Choroid plexus epithelial cell (primary cell): ENCODE measurements around the gene MIEN1.
"Not testable (repeated sequence)": the region's sequence is repeated elsewhere in the genome, so short reads cannot be mapped to it uniquely, and the experiment has no call there.

Experiments used
- DNase-seq: peaks from one replicate; pipeline ENCODE4 v3.0.0-alpha.2; 2010; ENCODE audit warnings: low read depth
- H3K4me3 ChIP-seq: 2 replicates; pipeline ENCODE4 v1.5.1; 2011; ENCODE audit warnings: low read depth, mild to moderate bottlenecking, control low read depth, low read length, moderate library complexity
- CTCF ChIP-seq: conservative IDR thresholded peaks from 2 replicates; pipeline ENCODE4 v1.5.1; 2011; ENCODE audit warnings: low read depth, mild to moderate bottlenecking, control low read depth, inconsistent platforms, low read length, moderate library complexity

MIEN1 gene

DNA sequence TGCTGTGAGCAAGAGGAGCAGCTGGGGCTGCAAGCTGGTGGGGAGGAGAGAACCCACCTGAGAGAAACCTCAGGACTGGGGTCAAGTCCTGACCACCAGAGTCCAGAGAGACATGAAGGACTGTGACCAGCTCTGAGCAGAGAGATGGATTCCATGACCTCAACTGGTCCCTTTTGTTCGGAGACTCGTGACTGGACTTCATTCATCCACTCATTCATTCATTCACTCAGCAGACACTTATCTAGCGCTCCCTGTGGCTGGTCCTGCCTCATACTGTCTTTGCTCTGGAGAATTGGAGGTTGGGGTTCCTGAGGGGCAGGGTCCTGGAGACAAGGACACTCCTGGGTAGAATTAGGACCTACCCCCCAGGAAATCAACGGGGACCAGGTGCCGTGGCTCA is 26.4 kb downstream of the MIEN1 start:
- TF ChIP-seq CTCF: no peak
- no peak for DNase-seq
- no peak overlapping the region for H3K4me3 ChIP-seq

GRCh38 chr17:39702901-39703893 is 27.1 kb downstream of the MIEN1 start:
- no peak for DNase-seq
- TF ChIP-seq CTCF: no peak
- no peak overlapping the region for H3K4me3 ChIP-seq

GRCh38 chr17:39701784-39702422 is 28.4 kb downstream of the MIEN1 start:
- no peak overlapping the region for H3K4me3 ChIP-seq
- DNase-seq: no peak
- TF ChIP-seq CTCF: no peak

DNA sequence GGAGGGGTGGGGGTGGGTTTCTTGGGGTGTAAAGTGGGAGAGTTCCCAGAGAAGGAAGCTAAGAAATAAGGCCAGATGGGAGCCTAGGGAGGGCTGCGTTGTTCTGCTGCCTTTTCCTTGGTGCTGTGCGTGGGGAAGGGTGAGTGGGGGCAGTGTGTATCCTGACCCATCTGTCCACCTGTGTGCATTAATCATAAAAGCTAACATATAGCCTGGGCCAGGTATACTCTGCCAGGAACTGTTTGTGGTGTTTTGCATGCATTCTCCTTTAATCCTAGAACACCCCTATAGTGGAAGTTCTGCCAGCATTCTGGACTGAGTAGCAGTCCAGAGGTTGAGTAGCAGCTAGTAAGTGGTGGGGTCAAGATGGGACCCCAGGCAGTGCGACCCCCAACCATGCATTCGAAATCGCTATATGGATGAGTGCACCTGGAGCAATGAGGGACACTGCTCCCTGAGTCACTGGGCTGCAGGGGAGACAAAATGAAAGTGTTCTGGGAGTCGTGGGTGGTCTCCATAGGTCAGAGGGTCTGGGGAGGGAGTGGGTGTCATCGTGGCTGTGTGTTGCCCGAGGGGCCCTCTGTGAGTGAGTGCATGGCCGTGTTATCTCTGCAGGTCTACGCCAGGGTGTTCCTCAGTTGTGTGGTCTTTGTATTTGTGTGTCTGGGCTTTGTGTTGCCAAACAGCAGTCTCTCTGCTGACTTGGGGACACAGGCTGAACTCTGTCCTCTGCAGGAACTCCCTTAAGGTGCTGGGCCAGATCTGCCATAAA is 29.1 kb downstream of the MIEN1 start:
- peak overlapping the region; percentile 82 for H3K4me3 ChIP-seq
- no peak for DNase-seq
- TF ChIP-seq CTCF: no peak

GRCh38 chr17:39700148-39700987 is 30.0 kb downstream of the MIEN1 start:
- DNase-seq: peak; percentile 22
- no peak for TF ChIP-seq CTCF
- H3K4me3 ChIP-seq: peak overlapping the region; percentile 82

DNA sequence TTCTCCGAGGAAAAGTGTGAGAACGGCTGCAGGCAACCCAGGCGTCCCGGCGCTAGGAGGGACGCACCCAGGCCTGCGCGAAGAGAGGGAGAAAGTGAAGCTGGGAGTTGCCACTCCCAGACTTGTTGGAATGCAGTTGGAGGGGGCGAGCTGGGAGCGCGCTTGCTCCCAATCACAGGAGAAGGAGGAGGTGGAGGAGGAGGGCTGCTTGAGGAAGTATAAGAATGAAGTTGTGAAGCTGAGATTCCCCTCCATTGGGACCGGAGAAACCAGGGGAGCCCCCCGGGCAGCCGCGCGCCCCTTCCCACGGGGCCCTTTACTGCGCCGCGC is 30.5 kb downstream of the MIEN1 start, which contains the start of gene ERBB2:
TSS of gene ERBB2 (plus strand) at position 247 of the 330 bp plus-strand sequence. CDS start 175 bp downstream, outside the sequence.
- peak within 1 kb of the TSS; percentile 82 for H3K4me3 ChIP-seq
- DNase-seq: peak; percentile 80
- no peak for TF ChIP-seq CTCF

DNA sequence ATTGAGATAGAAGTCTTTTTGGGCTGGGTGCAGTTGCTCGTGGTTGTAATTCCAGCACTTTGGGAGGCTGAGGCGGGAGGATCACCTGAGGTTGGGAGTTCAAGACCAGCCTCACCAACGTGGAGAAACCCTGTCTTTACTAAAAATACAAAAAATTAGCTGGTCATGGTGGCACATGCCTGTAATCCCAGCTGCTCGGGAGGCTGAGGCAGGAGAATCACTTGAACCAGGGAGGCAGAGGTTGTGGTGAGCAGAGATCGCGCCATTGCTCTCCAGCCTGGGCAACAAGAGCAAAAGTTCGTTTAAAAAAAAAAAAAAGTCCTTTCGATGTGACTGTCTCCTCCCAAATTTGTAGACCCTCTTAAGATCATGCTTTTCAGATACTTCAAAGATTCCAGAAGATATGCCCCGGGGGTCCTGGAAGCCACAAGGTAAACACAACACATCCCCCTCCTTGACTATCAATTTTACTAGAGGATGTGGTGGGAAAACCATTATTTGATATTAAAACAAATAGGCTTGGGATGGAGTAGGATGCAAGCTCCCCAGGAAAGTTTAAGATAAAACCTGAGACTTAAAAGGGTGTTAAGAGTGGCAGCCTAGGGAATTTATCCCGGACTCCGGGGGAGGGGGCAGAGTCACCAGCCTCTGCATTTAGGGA is 31.0 kb downstream of the MIEN1 start:
- not testable (repeated sequence) for DNase-seq
- H3K4me3 ChIP-seq: peak overlapping the region; percentile 82
